Stimulated activated CD8-positive, alpha-beta memory T cell treated with anti-CD3 and anti-CD28 coated beads, Interleukin-7, amount 100 ng/mL, for 4 hours (primary cell): Measurements from ENCODE around the gene MGAM2.
"Not testable (repeated sequence)": the region's sequence is repeated elsewhere in the genome, so short reads cannot be mapped to it uniquely, and the experiment has no call there.

Experiments used
- DNase-seq, 2 donors: peaks; one replicate each; pipeline ENCODE4 v3.0.0-alpha.2; 2020; ENCODE audit warnings: low read depth in 2 of 2

MGAM2 gene

DNA sequence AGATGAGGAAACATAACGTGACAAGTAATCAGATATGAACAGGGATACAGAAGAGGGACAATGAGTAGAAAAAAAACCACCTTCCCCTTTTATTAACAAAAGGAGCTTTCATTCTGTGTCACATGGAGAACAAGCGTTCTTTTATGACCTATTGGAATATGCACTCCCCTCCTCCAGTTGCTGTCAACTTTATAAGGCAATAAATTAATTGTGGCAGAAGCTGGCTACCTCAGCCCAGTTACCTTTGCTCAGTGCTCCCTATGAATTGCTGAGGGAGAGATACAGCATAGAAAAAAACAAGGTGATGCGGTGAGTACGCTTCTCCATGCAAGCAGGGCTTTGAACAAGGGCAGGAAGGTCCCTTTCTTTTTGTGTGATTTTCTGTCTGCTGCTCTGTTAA is at the start of gene MGAM2:
Gene MGAM2, plus strand, starts transcription at position 220 of the 400 bp plus-strand sequence. CDS start 5,156 bp downstream, outside the sequence.
- DNase-seq: no peak

DNA sequence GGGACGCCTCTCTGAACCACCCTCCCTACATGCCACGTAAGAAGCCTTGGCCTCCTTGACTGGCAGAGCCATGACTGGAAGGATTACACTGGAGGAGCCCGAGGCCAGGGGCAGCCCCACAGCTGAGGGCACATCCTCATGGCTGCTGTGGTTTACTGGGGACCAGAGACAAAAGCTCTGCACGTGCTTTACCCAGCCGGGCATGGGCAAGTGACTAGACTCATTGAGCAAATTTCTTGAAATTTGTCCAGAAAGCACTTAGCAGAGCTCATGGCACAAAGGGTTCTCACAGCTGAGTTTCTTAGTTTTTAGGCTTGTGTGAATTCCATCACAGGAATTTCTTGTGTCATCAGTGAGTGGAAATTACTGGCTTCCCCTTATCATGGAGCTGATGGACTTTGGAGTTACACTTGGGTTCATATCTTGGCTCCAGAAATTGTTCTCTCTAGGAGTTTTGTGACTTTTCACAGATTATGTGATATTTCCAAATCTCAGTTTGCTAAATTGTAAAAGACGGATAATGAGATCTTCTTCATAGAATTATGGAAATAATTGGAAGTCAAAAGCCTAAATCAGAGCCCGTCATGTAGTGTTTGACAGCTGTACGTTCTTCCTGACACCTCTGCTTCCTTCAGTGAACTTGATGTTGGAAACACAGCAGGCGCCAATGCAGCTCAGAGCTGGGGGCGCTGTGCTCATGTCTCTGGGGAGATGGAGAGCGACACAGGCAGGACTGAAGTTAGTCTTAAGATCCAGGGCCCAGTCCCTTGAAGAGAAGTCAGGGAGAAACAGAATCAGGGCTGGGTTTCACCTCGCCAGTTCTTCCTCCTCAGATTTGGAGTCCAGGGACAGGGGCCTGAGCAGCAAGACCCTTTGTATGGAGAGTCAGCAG is 47.7 kb upstream of the MGAM2 start:
- DNase-seq: no peak

DNA sequence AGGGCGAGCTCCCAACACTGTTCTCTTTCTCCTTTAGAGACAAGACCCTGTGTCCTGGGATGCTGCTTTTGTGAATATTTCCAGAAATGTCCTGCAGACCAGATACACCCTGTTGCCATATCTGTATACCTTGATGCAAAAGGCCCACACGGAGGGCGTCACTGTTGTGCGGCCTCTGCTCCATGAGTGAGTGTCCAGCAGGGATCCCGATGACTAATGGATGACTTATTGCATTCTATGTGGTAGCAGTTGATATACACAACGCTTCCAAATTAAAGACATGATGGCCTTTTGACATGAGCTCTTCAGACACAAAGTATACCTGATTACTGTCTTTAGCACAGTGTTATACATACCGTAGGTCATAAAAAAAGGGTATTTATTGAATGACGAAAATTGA is 45.0 kb upstream of the MGAM2 start:
- DNase-seq: no peak

DNA sequence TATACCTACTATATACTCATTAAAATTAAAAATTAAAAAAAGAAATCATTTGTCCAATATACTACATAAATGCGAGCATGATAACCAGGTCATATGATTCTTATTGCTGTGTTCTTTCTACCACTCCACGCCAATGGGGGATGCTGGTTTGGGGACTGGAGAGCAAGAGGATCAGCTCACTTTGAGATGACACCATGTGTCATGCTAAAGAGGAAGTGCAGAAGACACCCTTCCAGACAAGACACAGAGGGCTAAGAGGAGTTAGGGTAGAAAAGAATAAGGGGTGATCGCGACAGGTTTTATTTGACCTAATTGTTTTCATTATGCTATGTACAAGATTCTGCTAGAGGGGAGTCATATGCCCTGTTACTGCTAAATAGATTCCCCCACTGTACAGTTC is 33.8 kb upstream of the MGAM2 start:
- no peak for DNase-seq

DNA sequence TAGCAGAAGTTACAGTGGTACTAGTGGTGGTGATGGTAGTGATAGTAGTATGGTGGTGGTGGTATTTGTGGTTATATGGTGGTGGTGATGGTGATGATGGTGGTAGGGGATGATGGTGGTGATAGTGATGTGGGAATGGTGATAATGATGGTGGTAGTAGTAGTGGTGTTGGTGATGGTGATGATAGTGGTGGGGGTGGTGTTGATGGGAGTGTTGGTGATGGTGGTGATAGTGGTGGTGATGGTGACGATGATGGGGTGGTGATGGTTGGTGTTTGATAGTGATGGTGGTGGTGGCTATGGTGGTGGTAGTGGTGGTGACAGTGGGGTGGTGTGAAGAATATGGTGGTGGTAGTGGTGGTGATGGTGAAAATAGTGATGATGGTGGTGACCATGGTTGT is 27.9 kb upstream of the MGAM2 start:
- DNase-seq: no peak

DNA sequence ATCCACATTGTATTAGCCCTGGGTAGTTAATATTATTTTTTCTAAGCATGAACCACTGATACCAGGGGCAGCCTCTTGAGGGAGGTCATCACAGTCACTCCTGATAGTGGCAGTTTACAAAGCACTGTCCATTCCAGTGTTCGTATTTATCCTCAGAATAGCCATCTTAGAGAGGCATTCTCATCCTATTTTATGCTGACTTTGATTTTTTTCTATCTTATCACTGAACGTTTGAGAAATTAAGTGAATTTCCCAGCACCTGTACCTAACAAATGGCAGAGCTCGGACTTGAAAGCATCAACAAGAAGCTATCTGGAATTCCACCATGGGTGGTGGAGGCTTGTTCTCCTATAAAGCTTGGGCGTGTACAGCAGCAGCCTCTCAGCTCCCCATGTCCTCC is 26.1 kb upstream of the MGAM2 start:
- no peak for DNase-seq

DNA sequence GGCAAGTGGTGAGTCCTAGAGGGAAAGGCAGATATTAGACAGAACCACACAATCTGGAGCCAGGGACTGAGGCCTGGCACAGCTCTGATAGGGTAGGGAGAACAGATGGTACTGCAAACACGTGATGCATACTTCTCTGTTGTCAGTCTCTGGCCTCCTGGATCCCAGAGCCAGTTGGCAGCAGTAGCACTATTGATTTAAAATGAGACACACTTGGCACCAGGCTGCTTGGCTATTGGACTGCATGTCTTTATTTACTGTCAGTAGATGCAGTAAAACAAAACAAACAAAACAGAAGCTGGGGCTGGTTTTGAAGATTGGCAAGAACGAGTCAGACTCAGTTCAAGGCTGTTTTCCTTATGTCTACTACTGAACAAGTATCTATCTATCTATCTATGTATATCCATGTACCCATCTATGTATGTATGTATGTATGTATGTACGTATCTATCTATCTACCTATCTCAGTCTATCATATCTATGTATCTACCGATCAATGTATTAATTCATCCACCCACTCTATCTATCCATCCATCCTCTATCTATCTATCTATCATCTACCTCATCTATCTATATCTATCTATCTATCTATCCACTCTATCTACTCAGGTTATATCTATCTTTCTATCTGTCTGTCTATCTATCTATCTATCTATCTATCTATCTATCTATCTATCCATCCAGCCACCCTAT is 23.4 kb upstream of the MGAM2 start:
- no peak for DNase-seq

DNA sequence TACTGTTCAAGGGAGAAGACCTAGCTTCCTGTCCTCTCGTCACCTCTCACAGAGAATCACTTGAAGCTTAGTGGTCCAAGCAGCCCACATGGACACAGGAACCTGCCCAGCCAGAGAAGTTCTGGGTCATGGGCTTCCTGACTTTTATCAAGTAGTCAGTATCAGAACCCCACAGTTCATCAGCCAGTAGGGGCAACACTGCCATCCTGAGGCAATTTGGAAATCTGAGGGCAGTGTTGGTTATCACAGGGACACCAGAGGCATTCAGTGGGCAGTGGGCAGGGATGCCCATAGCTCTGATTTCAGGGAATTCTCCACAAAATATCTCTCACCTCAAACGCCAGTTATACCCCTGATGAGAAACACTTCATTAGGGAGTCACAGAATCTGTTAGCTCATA is 22.5 kb upstream of the MGAM2 start:
- no peak for DNase-seq

DNA sequence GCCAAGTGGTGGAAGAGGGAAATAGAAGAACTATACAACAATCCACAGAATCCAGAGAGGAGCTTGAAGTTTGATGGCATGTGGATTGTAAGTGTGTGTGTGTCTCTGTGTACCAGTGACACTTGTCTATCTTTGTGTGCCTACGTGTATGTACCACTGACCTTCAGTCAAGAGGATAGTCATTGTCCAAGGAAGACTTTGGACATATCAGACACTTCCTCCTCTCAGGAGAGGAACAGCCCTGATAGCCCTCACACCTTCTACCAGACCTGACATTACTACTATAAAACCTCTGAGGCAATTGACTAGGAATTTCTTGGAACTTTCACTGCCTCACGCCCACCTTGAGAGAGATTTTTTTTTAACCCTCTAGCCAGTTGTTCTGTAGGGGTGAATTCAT is 19.6 kb upstream of the MGAM2 start:
- no peak for DNase-seq

DNA sequence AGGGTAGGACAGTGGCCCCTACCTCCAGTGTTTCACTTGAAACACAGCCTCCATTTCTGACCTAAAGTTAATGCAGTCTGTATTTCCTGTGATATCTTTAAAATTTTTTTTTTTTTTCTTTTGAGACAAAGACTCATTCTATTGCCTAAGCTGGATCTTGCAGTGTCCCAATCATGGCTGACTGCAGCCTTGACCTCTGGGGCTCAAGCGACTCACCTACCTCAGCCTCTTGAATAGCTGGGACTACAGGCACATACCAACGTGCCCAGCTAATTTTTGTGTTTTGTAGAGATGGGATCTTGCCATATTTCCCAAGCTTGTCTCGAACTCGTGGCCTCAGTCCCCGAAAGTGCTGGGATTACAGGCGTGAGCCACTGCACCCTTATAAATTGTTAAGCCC is 16.7 kb upstream of the MGAM2 start:
- no peak for DNase-seq

DNA sequence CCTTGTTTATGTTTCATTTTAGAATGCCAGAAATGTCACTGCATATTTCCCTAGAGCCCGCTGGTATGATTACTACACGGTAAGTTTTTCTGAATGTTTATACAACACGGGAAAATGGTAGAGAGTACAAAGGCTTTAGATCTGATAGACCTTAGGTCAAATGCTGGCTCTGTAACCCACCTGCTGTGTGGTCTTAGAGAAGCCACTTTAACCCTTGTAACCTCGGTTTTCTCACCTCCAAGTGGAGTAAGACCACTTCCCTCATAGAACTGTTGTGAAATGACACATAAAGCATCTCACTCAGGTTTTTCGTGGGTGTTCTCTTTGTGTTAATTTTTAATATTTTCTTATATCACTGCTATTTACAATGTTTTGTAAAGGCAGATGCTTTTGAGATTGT is 13.9 kb upstream of the MGAM2 start:
- DNase-seq: no peak

DNA sequence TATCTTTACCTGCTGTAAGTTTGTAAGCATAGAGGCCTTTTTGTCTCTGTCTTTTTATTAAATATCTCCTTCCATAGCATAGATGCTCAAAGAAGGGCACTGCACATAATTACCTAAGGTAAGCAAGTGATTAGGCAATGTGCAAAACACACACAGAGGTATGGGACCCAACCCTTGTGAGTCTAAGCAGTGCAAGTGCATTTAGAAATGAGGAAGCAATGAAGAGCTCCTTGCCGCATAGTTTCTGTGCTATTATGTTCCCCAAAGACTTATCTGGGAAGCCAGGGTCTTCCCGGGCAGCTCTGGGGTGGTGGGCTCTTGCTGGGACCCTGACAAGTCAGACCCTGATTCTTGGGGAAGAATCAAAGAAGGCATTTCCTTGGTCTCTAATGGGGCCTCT is 13.5 kb upstream of the MGAM2 start:
- DNase-seq: no peak

DNA sequence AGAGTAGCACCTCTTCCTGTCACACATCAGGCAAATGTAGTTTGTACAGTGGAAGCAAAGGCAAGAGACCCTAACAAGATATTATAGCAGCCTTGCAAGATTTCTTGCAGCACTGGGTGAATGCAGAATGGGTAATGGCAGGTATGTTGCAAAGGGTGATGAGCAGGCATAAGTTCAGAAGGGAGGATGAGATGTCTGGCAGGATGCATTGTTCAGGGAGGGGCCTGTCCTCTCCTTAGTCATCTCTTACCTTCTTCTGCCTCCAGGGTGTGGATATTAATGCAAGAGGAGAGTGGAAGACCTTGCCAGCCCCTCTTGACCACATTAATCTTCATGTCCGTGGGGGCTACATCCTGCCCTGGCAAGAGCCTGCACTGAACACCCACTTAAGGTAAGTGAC is 12.2 kb upstream of the MGAM2 start:
- DNase-seq: not testable (repeated sequence)

DNA sequence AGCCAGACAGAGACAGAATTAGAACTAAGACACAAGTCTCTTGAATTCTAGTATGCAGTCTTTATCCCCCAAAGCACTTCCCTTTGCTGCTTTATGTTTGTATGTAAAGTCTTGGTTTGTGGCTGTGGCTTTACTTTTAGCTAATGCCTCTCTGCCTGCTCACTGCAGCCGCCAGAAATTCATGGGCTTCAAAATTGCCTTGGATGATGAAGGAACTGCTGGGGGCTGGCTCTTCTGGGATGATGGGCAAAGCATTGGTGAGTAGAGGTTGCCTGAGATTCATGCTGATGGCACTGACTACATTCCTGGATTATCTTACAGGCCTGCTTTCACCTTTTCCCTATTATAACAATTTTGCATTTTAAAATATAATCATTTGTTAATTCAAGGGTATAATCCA is 10.9 kb upstream of the MGAM2 start:
- no peak for DNase-seq

DNA sequence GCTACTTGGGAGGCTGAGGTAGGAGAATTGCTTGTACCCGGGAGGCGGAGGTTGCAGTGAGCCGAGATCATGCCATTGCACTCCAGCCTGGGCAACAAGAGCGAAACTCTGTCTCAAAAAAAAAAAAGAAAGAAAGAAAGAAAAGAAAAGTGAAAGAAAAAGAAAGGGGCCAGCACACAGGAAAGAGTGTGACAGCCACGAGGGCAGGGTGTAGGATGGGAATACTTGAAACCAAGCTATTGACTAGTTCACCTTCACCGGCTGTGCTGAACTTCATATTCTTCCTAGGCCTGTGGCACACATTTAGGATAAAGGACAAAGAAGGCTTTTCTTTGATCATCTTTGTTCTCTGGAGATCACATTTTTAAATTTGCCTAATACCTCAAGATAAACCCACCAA is 9.7 kb upstream of the MGAM2 start:
- not testable (repeated sequence) for DNase-seq

DNA sequence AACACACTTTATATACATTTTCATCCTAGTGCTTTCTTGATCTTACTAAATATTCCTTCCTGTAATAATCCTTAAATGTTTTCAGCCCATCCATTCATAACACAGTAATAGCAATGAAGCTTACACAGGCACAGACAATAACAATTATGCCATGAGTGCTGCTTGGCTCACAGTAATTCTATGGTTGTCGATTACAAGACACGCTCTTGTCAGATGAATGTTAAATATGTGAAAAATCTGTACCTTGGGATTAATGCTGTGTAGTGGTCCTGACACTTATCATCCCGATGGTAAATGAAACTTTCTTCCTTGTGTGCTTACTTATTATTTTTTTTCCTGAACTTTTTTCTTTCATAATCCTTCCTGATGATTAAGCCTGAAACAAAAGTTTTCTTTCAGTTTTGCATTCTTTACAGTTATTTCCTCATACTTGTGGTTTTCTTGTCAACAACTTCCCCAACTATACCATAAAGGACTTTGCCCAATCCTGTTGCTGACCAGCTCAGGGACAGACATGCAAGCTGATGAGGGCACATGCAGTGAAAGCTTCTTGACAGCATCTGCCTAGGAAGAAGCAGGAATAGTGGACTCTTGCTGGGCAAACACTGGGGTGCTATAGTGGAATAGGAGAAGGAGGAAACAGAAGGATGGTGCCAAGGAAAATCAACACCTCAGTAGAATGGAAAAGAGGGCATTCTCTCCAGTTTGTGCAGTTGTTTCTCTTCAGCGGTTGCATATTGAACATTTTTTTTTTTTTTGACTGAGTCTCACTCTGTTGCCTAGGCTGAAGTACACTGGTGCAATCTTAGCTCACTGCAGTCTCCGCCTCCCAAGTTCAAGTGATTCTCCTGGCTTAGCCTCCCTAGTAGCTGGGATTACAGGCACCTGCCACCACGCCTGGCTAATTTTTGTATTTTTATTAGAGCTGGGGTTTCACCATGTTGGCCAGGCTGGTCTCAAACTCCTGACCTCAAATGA is 6.7 kb upstream of the MGAM2 start:
- DNase-seq: no peak

DNA sequence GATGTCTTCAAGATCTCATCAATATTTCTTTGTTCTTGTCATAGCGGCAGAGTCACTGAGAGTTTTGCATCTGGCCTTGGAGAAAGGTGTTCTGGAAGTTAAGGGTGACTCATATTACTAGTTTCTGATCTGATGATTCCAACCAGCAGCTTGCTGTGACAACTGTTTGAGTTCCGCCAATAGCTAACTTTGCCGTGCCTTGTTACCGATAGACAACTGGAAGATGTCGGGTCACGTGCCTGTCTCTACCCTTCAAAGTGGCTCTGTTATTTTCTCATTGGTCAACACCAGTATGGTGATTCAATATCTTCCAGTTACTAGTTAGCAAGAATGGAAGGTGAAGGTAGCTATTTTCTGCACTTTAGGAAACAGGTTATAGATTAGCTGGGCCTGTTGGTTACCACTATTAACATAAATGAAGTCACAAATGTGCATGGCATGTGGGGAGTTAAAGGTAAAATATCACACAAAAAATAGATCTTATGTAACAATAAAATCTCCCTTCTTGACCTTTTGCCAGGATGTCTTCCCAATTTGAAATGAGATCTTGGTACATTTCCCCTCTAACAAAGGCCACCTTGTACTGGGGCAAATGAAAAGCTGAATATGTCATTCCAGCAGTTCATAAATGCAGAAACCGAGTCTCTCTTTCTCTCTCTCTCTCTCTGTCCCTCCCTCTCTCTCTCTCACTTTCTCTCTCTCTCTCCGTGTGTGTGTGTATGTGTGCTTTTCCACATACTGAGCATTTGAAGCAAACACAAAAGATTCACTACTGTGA is 2.6 kb upstream of the MGAM2 start:
- no peak for DNase-seq

DNA sequence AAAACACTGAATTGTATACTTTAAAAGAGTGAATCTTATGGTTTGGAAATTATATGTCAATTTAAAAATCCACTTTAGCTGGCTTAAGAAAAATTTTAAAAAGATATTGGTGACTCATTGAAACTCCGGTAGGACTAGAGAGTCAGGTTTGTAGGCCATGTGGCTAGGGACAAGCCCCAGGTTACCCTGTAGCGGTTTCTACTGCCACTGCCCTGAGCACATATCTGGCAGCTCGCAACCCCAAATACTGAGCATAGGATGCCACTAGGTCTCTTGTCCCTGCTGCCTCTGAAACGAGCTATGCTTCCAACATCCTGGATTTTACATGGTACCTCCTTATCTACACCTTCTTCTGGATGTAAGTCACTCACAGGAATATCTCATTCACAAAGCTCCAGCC is 1.4 kb upstream of the MGAM2 start:
- DNase-seq: no peak

DNA sequence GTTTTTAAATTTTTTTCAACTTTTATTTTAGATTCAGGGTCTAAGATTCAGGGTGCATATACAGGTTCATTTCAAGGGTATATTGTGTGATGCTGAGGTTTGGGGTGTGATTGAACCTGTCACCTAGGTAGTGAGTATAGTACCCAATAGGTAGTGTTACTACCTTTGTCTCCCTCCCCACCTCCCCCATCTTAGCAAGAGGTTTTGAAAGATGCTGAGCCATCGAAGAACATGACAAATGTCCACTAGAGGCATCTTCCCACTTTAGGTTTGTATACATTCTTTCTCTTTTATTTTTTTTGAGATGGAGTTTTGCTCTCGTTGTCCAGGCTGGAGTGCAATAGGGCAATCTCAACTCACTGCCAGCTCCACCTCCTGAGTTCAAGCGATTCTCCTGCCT is 880 bp upstream of the MGAM2 start:
- no peak for DNase-seq

DNA sequence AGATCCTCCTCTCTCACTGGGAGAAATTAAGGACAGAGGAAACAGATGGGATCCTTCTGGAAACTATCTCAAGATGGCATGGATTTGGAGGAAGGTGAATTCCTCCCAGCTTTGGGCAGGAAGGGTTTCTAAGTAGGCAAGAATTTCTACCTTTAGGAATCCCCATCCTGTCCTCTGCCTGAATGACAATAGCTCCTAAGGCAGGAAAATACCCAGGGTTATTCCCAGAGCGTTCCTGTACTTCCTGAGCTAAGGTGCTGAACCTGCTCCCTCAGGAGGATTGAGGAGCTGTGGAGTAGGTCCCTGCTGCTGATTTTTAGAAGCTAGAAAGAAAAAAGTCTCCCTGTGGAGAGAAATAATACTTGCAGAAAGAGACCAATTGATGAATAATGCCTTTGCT is 568 bp downstream of the MGAM2 start:
- no peak for DNase-seq

DNA sequence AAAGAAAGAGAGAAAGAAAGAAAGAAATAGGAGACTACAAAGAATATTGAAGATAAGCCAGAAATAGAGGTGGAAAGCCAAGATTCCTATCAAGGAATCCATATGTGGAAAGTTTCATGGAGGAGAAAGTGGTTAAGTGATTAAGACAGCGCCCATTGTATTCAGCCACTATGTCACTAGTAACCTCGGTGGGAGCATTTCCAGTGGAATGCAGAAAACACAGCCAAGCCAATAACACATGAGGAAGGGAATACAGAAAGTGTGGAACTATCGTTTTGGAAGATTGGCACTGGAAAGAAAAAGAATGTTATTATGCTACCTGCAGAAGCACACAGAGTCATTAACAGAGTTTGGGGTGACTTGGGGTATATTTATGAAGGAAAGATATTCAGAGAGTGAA is 2.7 kb downstream of the MGAM2 start:
- no peak for DNase-seq
